Measurements from ENCODE around the gene SPOPL. TPM values are rescaled to one million over a fixed set of nuclear protein-coding genes. Genes with fewer than 3 reads are reported as not detected.

The SPOPL gene
- total RNA-seq, 1 experiment from 2014 or later, result 21.8 TPM

DNA sequence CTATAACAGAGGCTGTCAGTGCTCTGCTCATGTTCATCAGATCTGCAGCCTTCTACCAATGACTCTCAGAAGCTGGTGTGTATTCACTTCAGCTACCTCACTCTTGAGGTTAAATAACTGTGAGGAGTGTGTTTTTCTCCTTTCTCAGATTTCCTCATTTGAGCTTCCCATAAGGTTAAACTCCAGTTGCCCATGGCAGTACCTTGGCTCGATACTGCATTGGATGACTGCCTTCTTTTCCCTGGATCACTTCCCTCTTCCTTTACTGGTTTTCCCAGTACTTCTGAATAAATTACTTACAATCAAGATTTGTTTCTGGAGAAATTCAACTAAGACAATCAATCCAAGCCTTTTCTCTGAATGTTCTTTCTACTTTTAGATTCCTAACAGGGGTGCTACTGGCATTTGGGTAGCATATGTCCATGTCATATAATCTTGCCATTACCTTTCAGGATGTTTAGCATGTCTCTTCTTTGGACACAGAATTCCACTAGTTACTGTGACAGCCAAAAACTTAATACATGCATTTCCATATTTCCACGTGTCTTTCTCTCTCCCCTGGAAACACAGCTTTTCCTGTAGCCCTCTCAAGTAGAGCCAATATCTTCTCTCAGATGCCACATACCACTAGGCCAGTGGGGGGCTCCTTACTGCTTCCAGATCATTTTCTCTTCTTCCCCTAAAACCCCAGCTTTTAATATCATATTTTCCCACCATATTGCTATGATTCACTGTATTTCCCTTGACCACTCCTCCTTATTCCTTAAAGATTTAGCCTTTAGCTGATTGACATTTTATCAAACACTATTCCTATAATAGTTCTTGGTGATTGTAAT lies 15.0 kb upstream of the SPOPL start:
- no peak overlapping the region for H3K4me3 ChIP-seq (ENCODE audit: low read depth in 2 of 2, low read length in 2 of 2)
- intact Hi-C loops (cut with micrococcal nuclease; ENCODE audit: unreplicated experiment) (no loop called here), in situ Hi-C loops (cut with HindIII; ENCODE audit: low pct_unique_long_range_greater_than_20kb, low sequenced_read_pairs) (no loop called here)
- no peaks in the 10 kb centered on the region for H3K9me3 ChIP-seq (ENCODE audit: control insufficient read depth, insufficient read depth, low read depth, low read length)
- no peak for ATAC-seq
- H3K4me1 ChIP-seq (ENCODE audit: control insufficient read depth, insufficient read depth, low read length), result no peaks in the 10 kb centered on the region
- TF ChIP-seq CTCF (IDR thresholded peaks at IDR 0.05), result no peak
- no peak for TF ChIP-seq POLR2AphosphoS5 (IDR thresholded peaks at IDR 0.05; ENCODE audit: low read depth, low read length)
- TF ChIP-seq REST (IDR thresholded peaks at IDR 0.05; ENCODE audit: insufficient read depth in 1 of 2, low read depth in 2 of 2, low read length in 1 of 2), result no peak
- no peak for TF ChIP-seq SIN3A (IDR thresholded peaks at IDR 0.05; ENCODE audit: borderline replicate concordance, insufficient read depth, low read depth, low read length)
- no peak for TF ChIP-seq TCF7L2 (IDR thresholded peaks at IDR 0.05; ENCODE audit: low read depth, low read length)
- DNase-seq (ENCODE audit: low read depth, low spot score), result no peak
- BruUV-seq (replicated peaks), result no TSS peak
- CTCF ChIA-PET, result no interaction called here
- no peaks in the 10 kb centered on the region for H3K36me3 ChIP-seq (ENCODE audit: control insufficient read depth, insufficient read depth, low read length)
- POLR2A ChIA-PET, result no interaction called here
- H3K27ac ChIP-seq (ENCODE audit: low read length), result no peak overlapping the region
- H3K27me3 ChIP-seq (ENCODE audit: control insufficient read depth, insufficient read depth, low read length), result no peaks in the 10 kb centered on the region

- intact Hi-C loops (cut with micrococcal nuclease; ENCODE audit: unreplicated experiment) (no loop called here), in situ Hi-C loops (cut with HindIII; ENCODE audit: low pct_unique_long_range_greater_than_20kb, low sequenced_read_pairs) (no loop called here)
- TF ChIP-seq CTCF (IDR thresholded peaks at IDR 0.05), result no peak
- TF ChIP-seq SIN3A (IDR thresholded peaks at IDR 0.05; ENCODE audit: borderline replicate concordance, insufficient read depth, low read depth, low read length), result no peak
- TF ChIP-seq TCF7L2 (IDR thresholded peaks at IDR 0.05; ENCODE audit: low read depth, low read length), result no peak
- TF ChIP-seq POLR2AphosphoS5 (IDR thresholded peaks at IDR 0.05; ENCODE audit: low read depth, low read length), result no peak
- TF ChIP-seq REST (IDR thresholded peaks at IDR 0.05; ENCODE audit: insufficient read depth in 1 of 2, low read depth in 2 of 2, low read length in 1 of 2), result no peak
- ATAC-seq, result no peak
- H3K9me3 ChIP-seq (ENCODE audit: control insufficient read depth, insufficient read depth, low read depth, low read length), result no peaks in the 10 kb centered on the region
- no TSS peak for BruUV-seq (replicated peaks)
- no peaks in the 10 kb centered on the region for H3K36me3 ChIP-seq (ENCODE audit: control insufficient read depth, insufficient read depth, low read length)
- POLR2A ChIA-PET, result interaction anchor here (0.6 kb wide), 1 partner anchor 527 kb away, joined by 6 read pairs; no protein-coding TSS in a partner anchor
- no peaks in the 10 kb centered on the region for H3K4me1 ChIP-seq (ENCODE audit: control insufficient read depth, insufficient read depth, low read length)
- no peak overlapping the region for H3K27ac ChIP-seq (ENCODE audit: low read length)
- no peaks in the 10 kb centered on the region for H3K27me3 ChIP-seq (ENCODE audit: control insufficient read depth, insufficient read depth, low read length)
- DNase-seq (ENCODE audit: low read depth, low spot score), result no peak
- no peak overlapping the region for H3K4me3 ChIP-seq (ENCODE audit: low read depth in 2 of 2, low read length in 2 of 2)
- CTCF ChIA-PET, result no interaction called here
These were observed 10.7 kb upstream of the SPOPL start for GRCh38 chr2:138490673-138491494.

All from Panc1 (cell line).